Neural cell (in vitro differentiated cells): ENCODE measurements around the gene CRELD1.

Experiments
- EZH2 ChIP-seq: fragments of 200-600, 300-800 bp; shearing (Covaris generic), sonication (generic); IDR thresholded peaks from 2 replicates; pipeline ENCODE4 v1.6.1; 2014; ENCODE audit warnings: antibody characterized with exemption, low read length, borderline replicate concordance, mild to moderate bottlenecking; ENCODE audit not compliant: insufficient read depth, poor library complexity, severe bottlenecking
- POLR2AphosphoS5 ChIP-seq: IDR thresholded peaks from 2 replicates; pipeline ENCODE4 v1.6.1; 2012
- TF ChIP-seq, protein P1 (sequence below): IDR thresholded peaks from 2 replicates; pipeline ENCODE4 v1.6.1; 2012; ENCODE audit warnings: borderline replicate concordance
- TF ChIP-seq, protein P2 (sequence below): fragments of 450-650 bp; IDR thresholded peaks from 2 replicates; pipeline ENCODE4 v1.5.1; 2014; ENCODE audit warnings: antibody characterized with exemption, mild to moderate bottlenecking, moderate library complexity; ENCODE audit not compliant: poor library complexity, severe bottlenecking

DNA sequence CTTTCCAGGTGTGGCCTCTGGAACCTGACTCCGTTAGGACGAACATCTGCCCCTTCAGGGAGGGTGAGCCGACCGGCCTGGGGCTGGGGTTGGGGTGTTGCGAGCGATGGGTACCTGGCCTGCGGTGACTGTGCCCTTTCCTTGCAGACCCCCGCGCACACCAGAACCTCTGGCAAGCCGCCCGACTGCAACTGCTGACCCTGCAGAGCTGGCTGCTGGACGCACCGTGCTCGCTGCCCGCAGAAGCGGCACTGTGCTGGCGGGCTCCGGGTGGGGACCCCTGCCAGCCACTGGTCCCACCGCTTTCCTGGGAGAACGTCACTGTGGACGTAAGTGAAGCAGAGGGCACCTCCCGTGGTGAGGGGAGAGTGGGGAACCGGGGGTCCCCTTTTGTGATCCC, 5.5 kb upstream of the CRELD1 start:
- TF ChIP-seq, protein P1, sequence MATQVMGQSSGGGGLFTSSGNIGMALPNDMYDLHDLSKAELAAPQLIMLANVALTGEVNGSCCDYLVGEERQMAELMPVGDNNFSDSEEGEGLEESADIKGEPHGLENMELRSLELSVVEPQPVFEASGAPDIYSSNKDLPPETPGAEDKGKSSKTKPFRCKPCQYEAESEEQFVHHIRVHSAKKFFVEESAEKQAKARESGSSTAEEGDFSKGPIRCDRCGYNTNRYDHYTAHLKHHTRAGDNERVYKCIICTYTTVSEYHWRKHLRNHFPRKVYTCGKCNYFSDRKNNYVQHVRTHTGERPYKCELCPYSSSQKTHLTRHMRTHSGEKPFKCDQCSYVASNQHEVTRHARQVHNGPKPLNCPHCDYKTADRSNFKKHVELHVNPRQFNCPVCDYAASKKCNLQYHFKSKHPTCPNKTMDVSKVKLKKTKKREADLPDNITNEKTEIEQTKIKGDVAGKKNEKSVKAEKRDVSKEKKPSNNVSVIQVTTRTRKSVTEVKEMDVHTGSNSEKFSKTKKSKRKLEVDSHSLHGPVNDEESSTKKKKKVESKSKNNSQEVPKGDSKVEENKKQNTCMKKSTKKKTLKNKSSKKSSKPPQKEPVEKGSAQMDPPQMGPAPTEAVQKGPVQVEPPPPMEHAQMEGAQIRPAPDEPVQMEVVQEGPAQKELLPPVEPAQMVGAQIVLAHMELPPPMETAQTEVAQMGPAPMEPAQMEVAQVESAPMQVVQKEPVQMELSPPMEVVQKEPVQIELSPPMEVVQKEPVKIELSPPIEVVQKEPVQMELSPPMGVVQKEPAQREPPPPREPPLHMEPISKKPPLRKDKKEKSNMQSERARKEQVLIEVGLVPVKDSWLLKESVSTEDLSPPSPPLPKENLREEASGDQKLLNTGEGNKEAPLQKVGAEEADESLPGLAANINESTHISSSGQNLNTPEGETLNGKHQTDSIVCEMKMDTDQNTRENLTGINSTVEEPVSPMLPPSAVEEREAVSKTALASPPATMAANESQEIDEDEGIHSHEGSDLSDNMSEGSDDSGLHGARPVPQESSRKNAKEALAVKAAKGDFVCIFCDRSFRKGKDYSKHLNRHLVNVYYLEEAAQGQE, result no peak
- TF ChIP-seq, protein P2, sequence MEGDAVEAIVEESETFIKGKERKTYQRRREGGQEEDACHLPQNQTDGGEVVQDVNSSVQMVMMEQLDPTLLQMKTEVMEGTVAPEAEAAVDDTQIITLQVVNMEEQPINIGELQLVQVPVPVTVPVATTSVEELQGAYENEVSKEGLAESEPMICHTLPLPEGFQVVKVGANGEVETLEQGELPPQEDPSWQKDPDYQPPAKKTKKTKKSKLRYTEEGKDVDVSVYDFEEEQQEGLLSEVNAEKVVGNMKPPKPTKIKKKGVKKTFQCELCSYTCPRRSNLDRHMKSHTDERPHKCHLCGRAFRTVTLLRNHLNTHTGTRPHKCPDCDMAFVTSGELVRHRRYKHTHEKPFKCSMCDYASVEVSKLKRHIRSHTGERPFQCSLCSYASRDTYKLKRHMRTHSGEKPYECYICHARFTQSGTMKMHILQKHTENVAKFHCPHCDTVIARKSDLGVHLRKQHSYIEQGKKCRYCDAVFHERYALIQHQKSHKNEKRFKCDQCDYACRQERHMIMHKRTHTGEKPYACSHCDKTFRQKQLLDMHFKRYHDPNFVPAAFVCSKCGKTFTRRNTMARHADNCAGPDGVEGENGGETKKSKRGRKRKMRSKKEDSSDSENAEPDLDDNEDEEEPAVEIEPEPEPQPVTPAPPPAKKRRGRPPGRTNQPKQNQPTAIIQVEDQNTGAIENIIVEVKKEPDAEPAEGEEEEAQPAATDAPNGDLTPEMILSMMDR, result no peak
- TF ChIP-seq POLR2AphosphoS5 (no peak), EZH2 (no peak)
